HEK293 (cell line): ENCODE measurements around the gene NAGA.

Source experiments
- CTCF ChIP-seq: fragments of 450-650 bp; formaldehyde crosslinking; IDR thresholded peaks from 2 replicates; pipeline ENCODE4 v1.5.1; 2016; ENCODE audit warnings: missing biosample characterization, missing genetic modification characterization
- ZNF26 ChIP-seq: fragments of 450-650 bp; formaldehyde crosslinking; IDR thresholded peaks from 2 replicates; pipeline ENCODE4 v1.5.1; 2016; ENCODE audit warnings: missing biosample characterization, missing genetic modification characterization
- ZNF670 ChIP-seq: fragments of 450-650 bp; formaldehyde crosslinking; IDR thresholded peaks from 2 replicates; pipeline ENCODE4 v1.5.1; 2016; ENCODE audit warnings: missing biosample characterization, missing genetic modification characterization, low read depth

GRCh38 chr22:42116848-42117424, 46.3 kb upstream of the NAGA start:
- TF ChIP-seq ZNF26 (tag by site-specific recombination): no peak
- no peak for TF ChIP-seq CTCF (tag by site-specific recombination)
- TF ChIP-seq ZNF670 (tag by site-specific recombination): no peak
